SK-N-SH treated with all-trans-retinoic acid at 6 μM for 48 hours (cell line): ENCODE data around the gene RAP2B.

Source experiments
- ATAC-seq: fragments of 200-7000 bp; cut with Tn5 transposase; 3 replicates; pipeline ENCODE4 v1.9.1; 2020; ENCODE audit warnings: mild to moderate bottlenecking, moderate library complexity
- ARNTL ChIP-seq: fragments of 450-650 bp; formaldehyde crosslinking; IDR thresholded peaks from 2 replicates; pipeline ENCODE4 v1.5.0; 2020; ENCODE audit warnings: low read depth, mild to moderate bottlenecking, moderate library complexity, borderline replicate concordance
- BACH2 ChIP-seq: fragments of 250-450 bp; sonication (Bioruptor Pico); IDR thresholded peaks from 2 replicates; pipeline ENCODE4 v1.9.0; 2021; ENCODE audit warnings: mild to moderate bottlenecking, borderline replicate concordance
- CREB5 ChIP-seq: fragments of 250-450 bp; sonication (Bioruptor Pico); IDR thresholded peaks from 2 replicates; pipeline ENCODE4 v1.5.1; 2020; ENCODE audit warnings: low read depth, mild to moderate bottlenecking, moderate library complexity
- CSDC2 ChIP-seq: fragments of 250-450 bp; sonication (Bioruptor Pico); IDR thresholded peaks from 2 replicates; pipeline ENCODE4 v1.5.0; 2020; ENCODE audit warnings: mild to moderate bottlenecking, moderate library complexity
- CSRNP3 ChIP-seq: fragments of 250-450 bp; sonication (Bioruptor Pico); IDR thresholded peaks from 2 replicates; pipeline ENCODE4 v1.5.1; 2021; ENCODE audit warnings: mild to moderate bottlenecking, moderate library complexity
- ESRRG ChIP-seq: fragments of 250-450 bp; sonication (Bioruptor Pico); IDR thresholded peaks from 2 replicates; pipeline ENCODE4 v1.6.1; 2021; ENCODE audit warnings: mild to moderate bottlenecking
- GLIS3 ChIP-seq: fragments of 250-450 bp; sonication (Bioruptor Pico); IDR thresholded peaks from 2 replicates; pipeline ENCODE4 v1.5.0; 2020; ENCODE audit warnings: mild to moderate bottlenecking, moderate library complexity
- ISL1 ChIP-seq: fragments of 250-450 bp; sonication (Bioruptor Pico); IDR thresholded peaks from 2 replicates; pipeline ENCODE4 v2.1.2; 2022; ENCODE audit warnings: mild to moderate bottlenecking, moderate library complexity
- OSR1 ChIP-seq: fragments of 250-450 bp; sonication (Bioruptor Pico); IDR thresholded peaks from 2 replicates; pipeline ENCODE4 v1.8.0; 2022; ENCODE audit warnings: moderate library complexity, mild to moderate bottlenecking, inconsistent platforms
- PATZ1 ChIP-seq: fragments of 250-450 bp; sonication (Bioruptor Pico); IDR thresholded peaks from 2 replicates; pipeline ENCODE4 v1.8.0; 2020; ENCODE audit warnings: mild to moderate bottlenecking, moderate library complexity, borderline replicate concordance
- RARB ChIP-seq: fragments of 250-450 bp; sonication (Bioruptor Pico); IDR thresholded peaks from 2 replicates; pipeline ENCODE4 v1.8.0; 2021; ENCODE audit warnings: mild to moderate bottlenecking, moderate library complexity
- TCF4 ChIP-seq: fragments of 250-450 bp; sonication (Bioruptor Pico); IDR thresholded peaks from 2 replicates; pipeline ENCODE4 v1.8.0; 2021; ENCODE audit warnings: mild to moderate bottlenecking, moderate library complexity, borderline replicate concordance
- TOX ChIP-seq: fragments of 250-450 bp; sonication (Bioruptor Pico); IDR thresholded peaks from 2 replicates; pipeline ENCODE4 v1.8.0; 2021; ENCODE audit warnings: mild to moderate bottlenecking, moderate library complexity, borderline replicate concordance
- TSHZ2 ChIP-seq: fragments of 250-450 bp; sonication (Bioruptor Pico); IDR thresholded peaks from 2 replicates; pipeline ENCODE4 v1.5.0; 2020; ENCODE audit warnings: mild to moderate bottlenecking, moderate library complexity
- ZC3H10 ChIP-seq: fragments of 250-450 bp; sonication (Bioruptor Pico); IDR thresholded peaks from 2 replicates; pipeline ENCODE4 v1.5.1; 2021; ENCODE audit warnings: mild to moderate bottlenecking, moderate library complexity
- ZFP3 ChIP-seq: fragments of 250-450 bp; sonication (Bioruptor Pico); IDR thresholded peaks from 2 replicates; pipeline ENCODE4 v1.5.0; 2020; ENCODE audit warnings: mild to moderate bottlenecking, moderate library complexity
- ZFP30 ChIP-seq: fragments of 450-650 bp; formaldehyde crosslinking; IDR thresholded peaks from 2 replicates; pipeline ENCODE4 v1.5.0; 2022; ENCODE audit warnings: mild to moderate bottlenecking, moderate library complexity
- ZNF70 ChIP-seq: fragments of 450-650 bp; formaldehyde crosslinking; IDR thresholded peaks from 2 replicates; pipeline ENCODE4 v1.5.0; 2020; ENCODE audit warnings: mild to moderate bottlenecking, moderate library complexity

RAP2B gene

GRCh38 chr3:153144071-153144470 is 18.0 kb upstream of the RAP2B start:
- ATAC-seq: no peak
- TF ChIP-seq ZC3H10 (no peak), ARNTL (no peak), GLIS3 (no peak), PATZ1 (CRISPR knock-in tag) (no peak), TCF4 (CRISPR knock-in tag) (no peak), CSRNP3 (no peak), RARB (CRISPR knock-in tag) (no peak), CSDC2 (CRISPR knock-in tag) (no peak), ZNF70 (no peak), ISL1 (CRISPR knock-in tag) (no peak)

GRCh38 chr3:153144779-153145178 is 17.2 kb upstream of the RAP2B start:
- ATAC-seq: peak; percentile 64
- TF ChIP-seq OSR1 (CRISPR knock-in tag) (no peak), PATZ1 (CRISPR knock-in tag) (no peak), CREB5 (CRISPR knock-in tag) (no peak), ZFP3 (CRISPR knock-in tag) (no peak), TOX (CRISPR knock-in tag) (no peak), ESRRG (CRISPR knock-in tag) (no peak), GLIS3 (no peak), TSHZ2 (CRISPR knock-in tag) (no peak), ISL1 (CRISPR knock-in tag) (no peak), TCF4 (CRISPR knock-in tag) (no peak), CSRNP3 (no peak), RARB (CRISPR knock-in tag) (no peak), BACH2 (CRISPR knock-in tag) (no peak), ZFP30 (CRISPR knock-in tag) (no peak)

- TF ChIP-seq ISL1 (CRISPR knock-in tag): 0 out of 2 replicates have a peak, but pooled peaks have one; percentile 26
- no peak for TF ChIP-seq ZC3H10
- ATAC-seq: peak; percentile 53
Observed at GRCh38 chr3:153145454-153145853, 16.6 kb upstream of the RAP2B start.
